GM12874 (cell line): Measurements from ENCODE around the gene MAP2K1.

Experiments
- CTCF ChIP-seq: IDR thresholded peaks from 2 replicates; pipeline ENCODE4 v1.5.1; 2011; ENCODE audit warnings: low read depth, mild to moderate bottlenecking, control low read depth, low read length, moderate library complexity; ENCODE audit not compliant: insufficient read depth

The MAP2K1 gene

GRCh38 chr15:66498501-66499386 is 112.0 kb downstream of the MAP2K1 start:
- TF ChIP-seq CTCF: no peak

- TF ChIP-seq CTCF: no peak
Measured at GRCh38 chr15:66502491-66502890, 115.8 kb downstream of the MAP2K1 start.

- no peak for TF ChIP-seq CTCF
Measured at GRCh38 chr15:66503780-66504562, 117.3 kb downstream of the MAP2K1 start.

- TF ChIP-seq CTCF: no peak
Measured at GRCh38 chr15:66504563-66505429, 118.1 kb downstream of the MAP2K1 start, which contains the start of the genes RPL4 and ZWILCH. Gene RPL4 (minus strand): TSS chr15:66504855. CDS start chr15:66504790, 65 bp downstream. Gene ZWILCH (plus strand): TSS chr15:66505326. CDS start chr15:66505339, 13 bp downstream.

GRCh38 chr15:66505430-66505811 is 118.7 kb downstream of the MAP2K1 start:
- no peak for TF ChIP-seq CTCF

GRCh38 chr15:66505818-66506217 is 119.1 kb downstream of the MAP2K1 start:
- TF ChIP-seq CTCF: no peak
